HepG2 (cell line): ENCODE data around the gene SHC1. TPM values are rescaled to one million over a fixed set of nuclear protein-coding genes. Genes with fewer than 3 reads are reported as not detected.
A peak's percentile ranks its signal among the peaks of the same experiment; 100 is the strongest.

ENCODE experiments used
- KIAA2018 ChIP-seq: sonication (generic); formaldehyde crosslinking; IDR thresholded peaks from 2 replicates; pipeline ENCODE4 v1.5.0; 2020; ENCODE audit warnings: mild to moderate bottlenecking, missing genetic modification reagents, borderline replicate concordance
- LBX2 ChIP-seq: sonication (generic); formaldehyde crosslinking; IDR thresholded peaks from 2 replicates; pipeline ENCODE4 v1.5.0; 2020; ENCODE audit warnings: missing genetic modification reagents, mild to moderate bottlenecking, borderline replicate concordance
- PREB ChIP-seq: sonication (generic); formaldehyde crosslinking; IDR thresholded peaks from 2 replicates; pipeline ENCODE4 v1.4.0; 2020; ENCODE audit warnings: missing genetic modification reagents
- SKIL ChIP-seq: sonication (generic); formaldehyde crosslinking; IDR thresholded peaks from 2 replicates; pipeline ENCODE4 v1.8.0; 2022; ENCODE audit warnings: missing genetic modification reagents, mild to moderate bottlenecking, moderate library complexity, borderline replicate concordance
- THYN1 ChIP-seq: sonication (generic); formaldehyde crosslinking; IDR thresholded peaks from 2 replicates; pipeline ENCODE4 v1.8.1; 2023; ENCODE audit warnings: low read depth, mild to moderate bottlenecking, moderate library complexity, missing genetic modification reagents, borderline replicate concordance
- ZHX2 ChIP-seq, 2 experiments: sonication (generic) in 1 of 2; formaldehyde crosslinking in 1 of 2; IDR thresholded peaks; 2 replicates each; pipeline versions ENCODE4 v1.6.1 to v1.9.0; 2014 to 2022; ENCODE audit warnings: antibody characterized with exemption in 1 of 2, borderline replicate concordance in 1 of 2, inconsistent platforms in 1 of 2, low read depth in 1 of 2, missing genetic modification reagents in 1 of 2
- ZNF251 ChIP-seq: sonication (generic); formaldehyde crosslinking; IDR thresholded peaks from 2 replicates; pipeline ENCODE4 v1.9.0; 2021; ENCODE audit warnings: mild to moderate bottlenecking, missing genetic modification reagents
- ZNF350 ChIP-seq: sonication (generic); formaldehyde crosslinking; IDR thresholded peaks from 2 replicates; pipeline ENCODE4 v1.4.0; 2020; ENCODE audit warnings: mild to moderate bottlenecking, low read depth, missing genetic modification reagents, borderline replicate concordance
- polyA plus RNA-seq, 8 experiments: library from polyadenylated mRNA; depleted of rRNA in 3 of 8; stranded (reverse) in 7 of 8; unstranded in 1 of 8; fragments of >200 nt; fragmentation: Illumina TruSeq in 4 of 8; extraction: Trizol in 4 of 8; gene quantifications; 2 replicates each; pipeline versions ENCODE4 v1.2.1 to v1.2.3, GENCODE V29; 2011 to 2016; ENCODE audit warnings: low read depth in 4 of 8, missing spikeins in 1 of 8, mixed read lengths in 1 of 8; ENCODE audit not compliant: insufficient read depth in 1 of 8
- total RNA-seq, 5 experiments: library from RNA; depleted of rRNA; stranded (reverse); fragments of >200 nt; fragmentation: Illumina TruSeq; extraction: Trizol; gene quantifications; 2 replicates each; pipeline ENCODE4 v1.2.3, GENCODE V29; 2016; ENCODE audit warnings: low read depth in 1 of 5

SHC1 gene
- total and polyA plus RNA-seq, 2 of the 13 experiments (the other 11 are each of a cell fraction or from before 2014, with no cell fraction given) = 52.0 to 137 TPM

GRCh38 chr1:155000726-155001424 lies 30.3 kb upstream of the SHC1 start (continued):
- TF ChIP-seq KIAA2018 (CRISPR knock-in tag) (no peak), THYN1 (no peak; the same call in 1 of the 2 replicates), LBX2 (CRISPR knock-in tag) (no peak), PREB (CRISPR knock-in tag) (no peak), ZHX2 (IDR thresholded peaks at IDR 0.05; ENCODE audit: low read depth) (peak; percentile 37; the same call in 1 of the 2 replicates), ZHX2 (CRISPR knock-in tag; IDR thresholded peaks at IDR 0.05; ENCODE audit: borderline replicate concordance) (no peak), ZNF350 (CRISPR knock-in tag) (peak; percentile 61; the same call in 1 of the 2 replicates), SKIL (CRISPR knock-in tag) (peak; percentile 69), ZNF251 (CRISPR knock-in tag) (no peak)
